Measurements from ENCODE around the gene FBN1.

DNA sequence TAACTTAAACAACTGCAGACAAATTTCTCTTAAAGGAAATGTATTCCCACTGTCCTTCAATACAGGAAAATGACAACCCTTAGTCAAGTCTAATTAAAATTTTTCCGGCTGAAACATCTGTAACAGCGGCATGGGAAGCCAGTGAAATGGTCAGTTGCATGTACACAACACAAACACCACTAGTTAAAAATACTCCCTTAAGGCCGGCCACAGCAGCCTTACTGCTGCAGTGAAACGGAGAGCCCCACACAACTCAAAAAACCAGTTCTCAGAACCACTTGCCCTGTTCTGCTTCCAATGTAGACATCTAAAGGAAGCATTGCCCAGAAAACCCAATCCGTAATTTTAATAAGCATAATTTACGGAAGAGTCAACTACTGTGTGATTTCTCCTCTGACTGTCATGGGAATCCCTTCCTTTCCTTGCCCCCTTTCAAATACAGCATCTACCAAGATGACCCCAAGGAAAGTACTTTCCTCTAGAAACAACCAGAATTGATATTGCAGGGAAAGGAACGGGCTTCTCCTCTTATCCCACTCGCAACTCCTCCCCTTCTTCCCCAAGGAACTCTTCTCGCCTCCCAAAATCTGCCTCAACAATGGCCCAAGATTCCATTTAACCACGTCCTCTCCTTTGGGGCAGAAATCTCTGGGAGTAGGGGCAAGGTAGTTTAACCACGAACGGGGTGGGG, 1.6 kb downstream of the FBN1 start:
- TF ChIP-seq EP300 (IDR thresholded peaks at IDR 0.05) (no peak), POLR2A (IDR thresholded peaks at IDR 0.05) (no peak)
- TF ChIP-seq, protein P1, sequence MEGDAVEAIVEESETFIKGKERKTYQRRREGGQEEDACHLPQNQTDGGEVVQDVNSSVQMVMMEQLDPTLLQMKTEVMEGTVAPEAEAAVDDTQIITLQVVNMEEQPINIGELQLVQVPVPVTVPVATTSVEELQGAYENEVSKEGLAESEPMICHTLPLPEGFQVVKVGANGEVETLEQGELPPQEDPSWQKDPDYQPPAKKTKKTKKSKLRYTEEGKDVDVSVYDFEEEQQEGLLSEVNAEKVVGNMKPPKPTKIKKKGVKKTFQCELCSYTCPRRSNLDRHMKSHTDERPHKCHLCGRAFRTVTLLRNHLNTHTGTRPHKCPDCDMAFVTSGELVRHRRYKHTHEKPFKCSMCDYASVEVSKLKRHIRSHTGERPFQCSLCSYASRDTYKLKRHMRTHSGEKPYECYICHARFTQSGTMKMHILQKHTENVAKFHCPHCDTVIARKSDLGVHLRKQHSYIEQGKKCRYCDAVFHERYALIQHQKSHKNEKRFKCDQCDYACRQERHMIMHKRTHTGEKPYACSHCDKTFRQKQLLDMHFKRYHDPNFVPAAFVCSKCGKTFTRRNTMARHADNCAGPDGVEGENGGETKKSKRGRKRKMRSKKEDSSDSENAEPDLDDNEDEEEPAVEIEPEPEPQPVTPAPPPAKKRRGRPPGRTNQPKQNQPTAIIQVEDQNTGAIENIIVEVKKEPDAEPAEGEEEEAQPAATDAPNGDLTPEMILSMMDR (IDR thresholded peaks at IDR 0.05) = no peak
